GM12878 (cell line): ENCODE results near the gene KLF4. TPM values are rescaled to one million over a fixed set of nuclear protein-coding genes. Genes with fewer than 3 reads are reported as not detected.

Experiments
- ATAC-seq: fragments of 200-7000 bp; cut with Tn5 transposase; 3 replicates; pipeline ENCODE4 v1.9.1; 2020; ENCODE audit warnings: mild to moderate bottlenecking, moderate library complexity
- BruUV-seq: library from RNA; stranded (reverse); fragments of 400-500 nt; replicated peaks from 2 replicates; lab custom pipeline; 2021; lab: Mats Ljungman, UMichigan
- CTCF ChIA-PET: fragments of 300-600 bp; sonication (Branson Sonifier 250); formaldehyde crosslinking; extraction: SDS; loops from one replicate; lab custom pipeline; 2021; ENCODE audit warnings: inconsistent platforms; lab: Yijun Ruan, JAX
- POLR2A ChIA-PET: fragments of 350-600 bp; formaldehyde crosslinking; extraction: SDS; loops from one replicate; lab custom pipeline; 2021; ENCODE audit warnings: inconsistent platforms; lab: Charles Lee
- RAD21 ChIA-PET: fragments of 300-600 bp; sonication (Branson Sonifier 250); formaldehyde crosslinking; loops from one replicate; lab custom pipeline; 2023; ENCODE audit warnings: antibody characterized with exemption; ENCODE audit not compliant: unreplicated experiment; lab: Charles Lee
- SMC1A ChIA-PET: fragments of 300-600 bp; sonication (Branson Sonifier 250); formaldehyde crosslinking; loops from one replicate; lab custom pipeline; 2023; ENCODE audit not compliant: unreplicated experiment, uncharacterized antibody; lab: Charles Lee
- DNase-seq: peaks from one replicate; pipeline ENCODE4 v3.0.0-alpha.2; 2011; ENCODE audit warnings: low read depth, low spot score
- FAIRE-seq: peaks from 3 replicates; lab custom pipeline; 2011; peaks lifted over from hg19 to GRCh38; lab: Jason Lieb, UNC
- H2AFZ ChIP-seq: 2 replicates; pipeline ENCODE4 v1.6.0; 2011; ENCODE audit warnings: low read depth, low read length, control low read depth; ENCODE audit not compliant: control insufficient read depth
- H3K27ac ChIP-seq: 2 replicates; pipeline ENCODE4 v1.5.1; 2011; ENCODE audit warnings: control low read depth; ENCODE audit not compliant: control insufficient read depth, insufficient read depth
- H3K27me3 ChIP-seq, 2 experiments: replicated peaks in 1 of 2; 2 replicates each; pipeline versions ENCODE4 v1.6.0 to v1.6.1; 2011; ENCODE audit warnings: low read length in 1 of 2; ENCODE audit not compliant: control insufficient read depth in 2 of 2, insufficient read depth in 2 of 2
- H3K36me3 ChIP-seq, 2 experiments: 2 replicates each; pipeline ENCODE4 v1.5.1; 2011; ENCODE audit warnings: low read length in 1 of 2; ENCODE audit not compliant: control insufficient read depth in 2 of 2, insufficient read depth in 2 of 2
- H3K4me1 ChIP-seq: 2 replicates; pipeline ENCODE4 v1.6.1; 2011; ENCODE audit warnings: mild to moderate bottlenecking, low read length, moderate library complexity, mixed read lengths; ENCODE audit not compliant: control insufficient read depth, insufficient read depth
- H3K4me2 ChIP-seq: 2 replicates; pipeline ENCODE4 v1.6.0; 2011; ENCODE audit warnings: control low read depth; ENCODE audit not compliant: control insufficient read depth, insufficient read depth
- H3K4me3 ChIP-seq: fragments of 200-600 bp; sonication (generic); 2 replicates; pipeline ENCODE4 v1.5.1; 2016
- H3K79me2 ChIP-seq: 2 replicates; pipeline ENCODE4 v1.6.0; 2011; ENCODE audit warnings: low read length; ENCODE audit not compliant: control insufficient read depth, insufficient read depth
- H3K9ac ChIP-seq: 2 replicates; pipeline ENCODE4 v1.8.0; 2011; ENCODE audit warnings: low read length, control low read depth, mixed read lengths; ENCODE audit not compliant: control insufficient read depth, insufficient read depth
- H3K9me3 ChIP-seq: replicated peaks from 3 replicates; pipeline ENCODE4 v1.5.1; 2011; ENCODE audit warnings: mild to moderate bottlenecking, low read length; ENCODE audit not compliant: control insufficient read depth, insufficient read depth
- H4K20me1 ChIP-seq: 2 replicates; pipeline ENCODE4 v1.6.0; 2011; ENCODE audit not compliant: control insufficient read depth, insufficient read depth
- CBX5 ChIP-seq: sonication (generic); IDR thresholded peaks from 2 replicates; pipeline ENCODE4 v1.6.1; 2016; ENCODE audit warnings: low read depth, moderate library complexity, mild to moderate bottlenecking, inconsistent platforms
- CHD1 ChIP-seq: IDR thresholded peaks from 2 replicates; pipeline ENCODE4 v1.6.1; 2012; ENCODE audit warnings: low read depth, low read length, improper control_type of control experiment
- CHD4 ChIP-seq: fragments of 200-600 bp; sonication (generic); IDR thresholded peaks from 2 replicates; pipeline ENCODE4 v1.6.1; 2016; ENCODE audit warnings: mild to moderate bottlenecking
- DPF2 ChIP-seq: fragments of 450-650 bp; IDR thresholded peaks from 2 replicates; pipeline ENCODE4 v1.6.1; 2017; ENCODE audit warnings: mild to moderate bottlenecking
- E2F4 ChIP-seq: IDR thresholded peaks from 2 replicates; pipeline ENCODE4 v1.6.1; 2012; ENCODE audit warnings: low read depth, low read length, improper control_type of control experiment
- IKZF1 ChIP-seq: fragments of 450-650 bp; conservative IDR thresholded peaks from 2 replicates; pipeline ENCODE4 v1.6.1; 2017; ENCODE audit warnings: antibody characterized with exemption, mild to moderate bottlenecking
- MAX ChIP-seq: IDR thresholded peaks from 2 replicates; pipeline ENCODE4 v1.6.1; 2012; ENCODE audit warnings: low read depth, low read length, improper control_type of control experiment
- MTA2 ChIP-seq: fragments of 450-650 bp; IDR thresholded peaks from 2 replicates; pipeline ENCODE4 v1.6.1; 2016; ENCODE audit warnings: low read depth, mild to moderate bottlenecking, moderate library complexity
- MYC ChIP-seq: IDR thresholded peaks from 2 replicates; pipeline ENCODE4 v1.6.1; 2011; ENCODE audit warnings: mild to moderate bottlenecking, low read length, moderate library complexity, inconsistent platforms; ENCODE audit not compliant: insufficient read depth, insufficient replicate concordance, insufficient read length, severe bottlenecking
- SKIL ChIP-seq: fragments of 450-650 bp; IDR thresholded peaks from 2 replicates; pipeline ENCODE4 v1.6.1; 2017; ENCODE audit warnings: mild to moderate bottlenecking, low read depth, inconsistent platforms; ENCODE audit not compliant: poor library complexity, severe bottlenecking
- TCF12 ChIP-seq: IDR thresholded peaks from 2 replicates; pipeline ENCODE4 v1.6.1; 2011; ENCODE audit warnings: low read depth, mild to moderate bottlenecking, low read length
- ZBTB11 ChIP-seq: fragments of 450-650 bp; formaldehyde crosslinking; IDR thresholded peaks from 2 replicates; pipeline ENCODE4 v1.5.0; 2022; ENCODE audit warnings: mild to moderate bottlenecking, missing genetic modification characterization
- ZSCAN29 ChIP-seq: fragments of 450-650 bp; IDR thresholded peaks from 2 replicates; pipeline ENCODE4 v1.6.1; 2017; ENCODE audit warnings: mild to moderate bottlenecking, moderate library complexity
- WGBS: methylation state at CpG from one replicate; pipeline ENCODE4 v1.1.6; 2016; ENCODE audit warnings: low lambda C conversion rate; ENCODE audit not compliant: insufficient replicate concordance, insufficient coverage; ENCODE audit errors: missing lambda C conversion rate; 5-methylcytosine and 5-hydroxymethylcytosine counted together
- in situ Hi-C: fragments of 300-500 bp; cut with MboI; formaldehyde crosslinking; loops from 9 replicates; pipeline ENCODE4 v1.14.3; 2018; ENCODE audit warnings: mixed read lengths
- intact Hi-C: fragments of 100-400 bp; cut with micrococcal nuclease; formaldehyde crosslinking; loops from one replicate; pipeline ENCODE4 v1.14.2; 2022; ENCODE audit not compliant: unreplicated experiment
- polyA plus RNA-seq, 11 experiments: library from polyadenylated mRNA; depleted of rRNA in 4 of 11; unstranded in 6 of 11; stranded (reverse) in 5 of 11; fragments of >200 nt; fragmentation: Nextera tagmentation in 4 of 11; fragmentation: Illumina TruSeq in 1 of 11; extraction: Ambion mirVana in 4 of 11; extraction: Trizol in 1 of 11; gene quantifications; 1 replicate in 1 of 11; 2 replicates in 10 of 11; pipeline versions ENCODE4 v1.2.1 to v1.2.3, GENCODE V29; 2011 to 2016; ENCODE audit warnings: inconsistent platforms in 2 of 11, missing spikeins in 2 of 11, low read depth in 1 of 11
- total RNA-seq, 4 experiments: library from RNA; depleted of rRNA in 3 of 4; stranded (reverse); fragments of >200 nt in 3 of 4; fragmentation: Illumina TruSeq in 1 of 4; extraction: Trizol in 1 of 4; gene quantifications; 2 replicates each; pipeline versions ENCODE4 v1.2.1 to v1.2.3, GENCODE V29; 2013 to 2021

KLF4 gene
- total and polyA plus RNA-seq, 10 of the 15 experiments (the other 5 are each of a cell fraction or from before 2014, with no cell fraction given): 0.03 to 0.40 (median 0.10) TPM; not detected in 1

GRCh38 chr9:107464516-107464915, 25.1 kb downstream of the KLF4 start (continued):
- TF ChIP-seq ZBTB11 (no peak), CBX5 (no peak), IKZF1 (no peak)

- no peak for DNase-seq
- Histone ChIP-seq H3K4me3 (no peak overlapping the region), H3K27ac (no peak overlapping the region), H2AFZ (no peak overlapping the region), H3K9me3 (no peaks in the 10 kb centered on the region), H3K36me3 (no peaks in the 10 kb centered on the region), H3K27me3 (peaks cover 7 to 21% of the 10 kb centered on the region in 2 experiments), H4K20me1 (no peaks in the 10 kb centered on the region), H3K4me1 (no peaks in the 10 kb centered on the region), H3K79me2 (no peaks in the 10 kb centered on the region), H3K9ac (no peak overlapping the region), H3K4me2 (no peak overlapping the region)
- no peak for FAIRE-seq
- in situ Hi-C loops: loop anchor here (5.0 to 10.0 kb wide), 2 partner anchors 35 to 78 kb away; no protein-coding TSS in a partner anchor
- ChIA-PET SMC1A (no interaction called here), RAD21 (no interaction called here), CTCF (no interaction called here), POLR2A (no interaction called here)
- no TSS peak for BruUV-seq
- WGBS: 42% methylated on average over 4 of the region's 4 CpGs
- intact Hi-C loops: no loop called here
- no peak for ATAC-seq
- no peak for TF ChIP-seq SKIL
- no peak for TF ChIP-seq DPF2
- no peak for TF ChIP-seq ZBTB11
- TF ChIP-seq TCF12: no peak
- TF ChIP-seq MAX: no peak
- TF ChIP-seq CHD1: no peak
- TF ChIP-seq ZSCAN29: no peak
- no peak for TF ChIP-seq CHD4
- TF ChIP-seq E2F4: no peak
- TF ChIP-seq MYC: no peak
- no peak for TF ChIP-seq MTA2
Measured at GRCh38 chr9:107462691-107463090, 26.9 kb downstream of the KLF4 start.
